Activated CD4-positive, alpha-beta T cell treated with anti-CD3 and anti-CD28 coated beads, Interleukin-2, amount 50 U/mL, for 16 hours (primary cell): ENCODE measurements around the gene NUP37.

ENCODE experiments used
- DNase-seq: peaks from one replicate; pipeline ENCODE4 v3.0.0-alpha.2; 2020

The NUP37 gene

GRCh38 chr12:102023343-102023930 is 96.5 kb downstream of the NUP37 start:
- DNase-seq, result no peak
